ENCODE results near the gene HEYL. TPM values are rescaled to one million over a fixed set of nuclear protein-coding genes. Genes with fewer than 3 reads are reported as not detected.

The HEYL gene
- total RNA-seq, 3 donors from 2014 or later (not counting 1 experiment from before 2014, with no cell fraction given), result not detected

DNA sequence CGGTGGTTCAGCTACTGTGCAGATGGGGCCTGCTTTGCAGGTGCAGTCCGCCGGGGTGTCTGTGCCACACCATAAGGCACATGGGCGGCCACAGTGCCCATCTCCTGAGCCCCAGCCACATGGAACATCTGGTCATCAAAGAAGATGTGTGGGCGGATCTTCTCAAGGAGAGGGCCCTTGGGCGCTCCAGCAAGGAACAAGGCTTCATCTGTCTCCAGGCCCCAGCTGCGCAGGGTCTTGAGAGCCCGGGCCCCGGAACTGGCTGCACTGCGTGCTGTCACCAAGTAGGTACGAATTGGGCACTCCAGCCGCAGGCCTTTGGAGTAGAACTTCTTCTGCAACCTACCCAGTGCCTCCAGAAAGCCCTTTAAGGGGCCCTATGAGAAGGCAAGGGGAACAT lies 19.7 kb upstream of the HEYL start:
- WGBS (ENCODE audit: insufficient coverage), result 89% methylated on average over 12 of the region's 12 CpGs
- peaks cover 0 to 3% of the 10 kb centered on the region in 2 donors for H3K27me3 Mint-ChIP-seq (ENCODE audit: low read depth in 2 of 2)
- Histone ChIP-seq H3K4me1 (ENCODE audit: control insufficient read depth, insufficient read depth, low read length) (peaks cover 3% of the 10 kb centered on the region), H3K27me3 (ENCODE audit: control insufficient read depth, insufficient read depth, low read length) (no peaks in the 10 kb centered on the region), H3K36me3 (ENCODE audit: control insufficient read depth, insufficient read depth, low read length) (no peaks in the 10 kb centered on the region), H3K9me3 (ENCODE audit: control insufficient read depth, insufficient read depth, low read length) (no peaks in the 10 kb centered on the region), H3K4me3 (ENCODE audit: low read length) (no peak overlapping the region), H3K27ac (ENCODE audit: low read length) (no peak overlapping the region)
- TF ChIP-seq, protein P1, sequence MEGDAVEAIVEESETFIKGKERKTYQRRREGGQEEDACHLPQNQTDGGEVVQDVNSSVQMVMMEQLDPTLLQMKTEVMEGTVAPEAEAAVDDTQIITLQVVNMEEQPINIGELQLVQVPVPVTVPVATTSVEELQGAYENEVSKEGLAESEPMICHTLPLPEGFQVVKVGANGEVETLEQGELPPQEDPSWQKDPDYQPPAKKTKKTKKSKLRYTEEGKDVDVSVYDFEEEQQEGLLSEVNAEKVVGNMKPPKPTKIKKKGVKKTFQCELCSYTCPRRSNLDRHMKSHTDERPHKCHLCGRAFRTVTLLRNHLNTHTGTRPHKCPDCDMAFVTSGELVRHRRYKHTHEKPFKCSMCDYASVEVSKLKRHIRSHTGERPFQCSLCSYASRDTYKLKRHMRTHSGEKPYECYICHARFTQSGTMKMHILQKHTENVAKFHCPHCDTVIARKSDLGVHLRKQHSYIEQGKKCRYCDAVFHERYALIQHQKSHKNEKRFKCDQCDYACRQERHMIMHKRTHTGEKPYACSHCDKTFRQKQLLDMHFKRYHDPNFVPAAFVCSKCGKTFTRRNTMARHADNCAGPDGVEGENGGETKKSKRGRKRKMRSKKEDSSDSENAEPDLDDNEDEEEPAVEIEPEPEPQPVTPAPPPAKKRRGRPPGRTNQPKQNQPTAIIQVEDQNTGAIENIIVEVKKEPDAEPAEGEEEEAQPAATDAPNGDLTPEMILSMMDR (IDR thresholded peaks at IDR 0.05), result no peak
- peaks cover 0 to 6% of the 10 kb centered on the region in 2 donors for H3K4me1 Mint-ChIP-seq
- intact Hi-C loops (cut with micrococcal nuclease), result no loop called here
- no peak for ATAC-seq
- H3K4me3 Mint-ChIP-seq, result no peak overlapping the region
- DNase-seq, result no peak
- H3K36me3 Mint-ChIP-seq, result no peaks in the 10 kb centered on the region
- H3K27ac Mint-ChIP-seq, result no peak overlapping the region
- H3K9me3 Mint-ChIP-seq, result no peaks in the 10 kb centered on the region

- ATAC-seq (peak in 2 of 3 donors; percentile 81 to 82), DNase-seq (peak; percentile 49 to 81)
- Histone ChIP-seq H3K4me1 (ENCODE audit: control insufficient read depth, insufficient read depth, low read length) (peaks cover 7% of the 10 kb centered on the region), H3K27ac (ENCODE audit: low read length) (no peak overlapping the region), H3K9me3 (ENCODE audit: control insufficient read depth, insufficient read depth, low read length) (no peaks in the 10 kb centered on the region), H3K4me3 (ENCODE audit: low read length) (no peak overlapping the region), H3K27me3 (ENCODE audit: control insufficient read depth, insufficient read depth, low read length) (no peaks in the 10 kb centered on the region), H3K36me3 (ENCODE audit: control insufficient read depth, insufficient read depth, low read length) (no peaks in the 10 kb centered on the region)
- Mint-ChIP-seq H3K4me3 (no peak overlapping the region), H3K27ac (no peak overlapping the region), H3K4me1 (peaks cover 0 to 13% of the 10 kb centered on the region in 2 donors), H3K36me3 (no peaks in the 10 kb centered on the region), H3K27me3 (ENCODE audit: low read depth in 2 of 2) (peaks cover 0 to 8% of the 10 kb centered on the region in 2 donors), H3K9me3 (no peaks in the 10 kb centered on the region)
- intact Hi-C loops (cut with micrococcal nuclease), result no loop called here
- WGBS (ENCODE audit: insufficient coverage), result 39% methylated on average over 6 of the region's 6 CpGs
- TF ChIP-seq, protein P1 (IDR thresholded peaks at IDR 0.05), result peak; percentile 80
These were observed 18.6 kb upstream of the HEYL start for GRCh38 chr1:39657923-39658485.

DNA sequence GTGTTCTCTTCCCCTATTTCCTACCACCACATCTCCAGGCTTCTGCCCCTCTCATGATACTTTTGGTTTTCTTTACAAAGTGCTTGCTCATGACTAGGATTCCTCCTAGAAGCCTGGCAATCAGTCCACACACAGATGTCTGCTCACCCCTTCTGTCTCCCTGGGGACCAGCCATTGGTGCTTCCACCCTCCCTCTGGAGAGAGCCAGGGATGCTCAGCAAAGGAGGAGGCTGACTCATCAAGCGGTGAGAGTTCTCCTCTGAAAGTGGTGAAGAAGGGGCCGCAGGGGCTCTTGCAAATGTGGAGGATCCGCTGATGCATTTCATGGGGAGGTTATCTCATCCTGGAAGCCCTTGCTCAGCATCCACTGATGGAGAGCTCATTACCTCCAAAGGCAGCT lies 18.0 kb upstream of the HEYL start:
- TF ChIP-seq, protein P1 (IDR thresholded peaks at IDR 0.05), result no peak
- no peak for ATAC-seq
- no peaks in the 10 kb centered on the region for H3K36me3 Mint-ChIP-seq
- no peak overlapping the region for H3K4me3 Mint-ChIP-seq
- H3K36me3 ChIP-seq (ENCODE audit: control insufficient read depth, insufficient read depth, low read length), result no peaks in the 10 kb centered on the region
- H3K27me3 Mint-ChIP-seq (ENCODE audit: low read depth in 2 of 2), result peaks cover 0 to 8% of the 10 kb centered on the region in 2 donors
- H3K4me1 Mint-ChIP-seq, result peaks cover 0 to 13% of the 10 kb centered on the region in 2 donors
- no peaks in the 10 kb centered on the region for H3K9me3 ChIP-seq (ENCODE audit: control insufficient read depth, insufficient read depth, low read length)
- intact Hi-C loops (cut with micrococcal nuclease), result no loop called here
- peaks cover 7% of the 10 kb centered on the region for H3K4me1 ChIP-seq (ENCODE audit: control insufficient read depth, insufficient read depth, low read length)
- DNase-seq, result no peak
- WGBS (ENCODE audit: insufficient coverage), result 100% methylated on average over 3 of the region's 3 CpGs
- no peak overlapping the region for H3K27ac ChIP-seq (ENCODE audit: low read length)
- no peak overlapping the region for H3K27ac Mint-ChIP-seq
- H3K9me3 Mint-ChIP-seq, result no peaks in the 10 kb centered on the region
- H3K4me3 ChIP-seq (ENCODE audit: low read length), result no peak overlapping the region
- no peaks in the 10 kb centered on the region for H3K27me3 ChIP-seq (ENCODE audit: control insufficient read depth, insufficient read depth, low read length)

- intact Hi-C loops (cut with micrococcal nuclease), result no loop called here
- Mint-ChIP-seq H3K4me1 (peaks cover 0 to 13% of the 10 kb centered on the region in 2 donors), H3K9me3 (no peaks in the 10 kb centered on the region), H3K27me3 (ENCODE audit: low read depth in 2 of 2) (peaks cover 0 to 8% of the 10 kb centered on the region in 2 donors), H3K27ac (no peak overlapping the region), H3K4me3 (no peak overlapping the region), H3K36me3 (no peaks in the 10 kb centered on the region)
- Histone ChIP-seq H3K9me3 (ENCODE audit: control insufficient read depth, insufficient read depth, low read length) (no peaks in the 10 kb centered on the region), H3K4me1 (ENCODE audit: control insufficient read depth, insufficient read depth, low read length) (peaks cover 7% of the 10 kb centered on the region), H3K27ac (ENCODE audit: low read length) (no peak overlapping the region), H3K4me3 (ENCODE audit: low read length) (no peak overlapping the region), H3K27me3 (ENCODE audit: control insufficient read depth, insufficient read depth, low read length) (no peaks in the 10 kb centered on the region), H3K36me3 (ENCODE audit: control insufficient read depth, insufficient read depth, low read length) (no peaks in the 10 kb centered on the region)
- TF ChIP-seq, protein P1 (IDR thresholded peaks at IDR 0.05), result no peak
- 88% methylated on average over 2 of the region's 2 CpGs for WGBS (ENCODE audit: insufficient coverage)
- ATAC-seq (no peak), DNase-seq (no peak)
These were observed 16.9 kb upstream of the HEYL start for GRCh38 chr1:39656391-39656790.
